GM20431 (cell line): ENCODE measurements around the gene DBT.
"Not testable (repeated sequence)": the region's sequence is repeated elsewhere in the genome, so short reads cannot be mapped to it uniquely, and the experiment has no call there.

Source experiments
- in situ Hi-C: fragments of 300-500 bp; cut with MseI, MboI; formaldehyde crosslinking; loops from one replicate; pipeline ENCODE4 v1.15.0; 2020; ENCODE audit warnings: low sequenced_read_pairs; ENCODE audit not compliant: unreplicated experiment

The DBT gene

DNA sequence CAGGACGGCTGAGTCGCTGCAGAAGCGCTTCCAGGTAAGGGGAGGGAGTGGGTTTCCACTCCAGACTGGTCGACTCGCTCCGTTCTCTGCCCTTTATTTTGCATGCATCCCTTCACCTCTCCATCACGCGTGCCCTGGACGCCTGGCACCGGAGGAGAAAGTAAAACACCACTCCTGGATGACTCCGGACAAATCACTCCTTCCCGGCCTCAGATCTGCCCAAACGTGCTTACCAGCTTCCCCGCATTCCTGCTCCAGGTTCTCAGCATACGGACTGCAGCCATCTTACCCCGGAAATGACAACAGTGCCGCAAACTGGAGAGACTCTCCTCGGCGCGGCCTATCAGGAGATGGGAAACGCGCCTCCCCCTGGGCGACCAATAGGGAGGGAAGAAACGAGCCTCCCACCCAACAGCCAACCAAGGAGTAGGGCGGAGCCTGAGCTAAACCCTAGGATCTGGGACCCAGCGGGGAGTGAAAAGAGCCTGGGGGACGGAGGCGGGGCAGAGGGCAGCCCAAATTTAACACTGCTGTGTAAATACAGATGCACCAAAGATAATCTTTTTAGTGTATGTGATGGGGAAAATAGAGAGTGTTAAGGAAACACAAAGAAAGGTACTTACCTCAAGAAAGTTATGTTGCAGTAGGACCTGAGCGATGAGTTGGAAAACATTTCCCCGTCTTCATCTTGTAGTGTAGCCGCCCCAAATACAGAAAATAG lies at the start of gene DBT:
Gene DBT (minus strand): TSS at position 298 of the 721 bp plus-strand sequence. CDS start 14 bp downstream, at position 284.
- in situ Hi-C loops: no loop called here

DNA sequence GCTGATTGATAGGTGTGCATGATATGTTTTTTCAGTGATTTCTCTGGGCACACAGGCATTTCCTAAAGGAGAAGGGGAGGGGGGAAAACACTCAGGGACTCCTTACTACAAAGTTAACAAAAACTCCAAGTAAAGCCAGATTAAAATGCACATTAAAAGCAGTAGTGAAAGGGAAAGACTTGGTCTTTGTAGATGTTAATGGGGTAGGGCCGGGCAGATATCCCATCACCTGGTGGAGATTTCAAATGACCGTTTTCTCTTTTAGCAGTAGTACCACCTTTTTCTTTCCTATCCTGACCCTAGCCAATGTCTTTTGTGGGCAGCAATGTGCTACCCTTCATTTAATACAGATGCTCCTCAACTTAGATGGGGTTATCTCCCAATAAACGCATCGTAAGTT lies 48.9 kb upstream of the DBT start:
- in situ Hi-C loops: no loop called here

DNA sequence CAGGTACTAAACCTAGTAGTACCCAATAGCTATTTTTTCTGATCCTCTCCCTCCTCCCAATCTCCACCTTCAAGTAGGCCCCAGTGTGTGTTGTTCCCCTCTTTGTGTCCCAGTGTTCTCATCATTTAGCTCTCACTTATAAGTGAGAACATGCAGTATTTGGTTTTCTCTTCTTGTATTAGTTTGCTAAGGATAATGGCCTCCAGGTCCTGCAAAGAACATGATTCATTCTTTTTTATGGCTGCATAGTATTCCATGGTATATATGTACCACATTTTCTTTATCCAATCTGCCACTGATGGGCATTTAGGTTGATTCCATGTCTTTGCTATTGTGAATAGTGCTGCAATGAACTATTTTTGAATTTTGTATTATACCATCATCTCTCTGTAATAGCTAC lies 47.4 kb upstream of the DBT start:
- in situ Hi-C loops: not testable (repeated sequence)

DNA sequence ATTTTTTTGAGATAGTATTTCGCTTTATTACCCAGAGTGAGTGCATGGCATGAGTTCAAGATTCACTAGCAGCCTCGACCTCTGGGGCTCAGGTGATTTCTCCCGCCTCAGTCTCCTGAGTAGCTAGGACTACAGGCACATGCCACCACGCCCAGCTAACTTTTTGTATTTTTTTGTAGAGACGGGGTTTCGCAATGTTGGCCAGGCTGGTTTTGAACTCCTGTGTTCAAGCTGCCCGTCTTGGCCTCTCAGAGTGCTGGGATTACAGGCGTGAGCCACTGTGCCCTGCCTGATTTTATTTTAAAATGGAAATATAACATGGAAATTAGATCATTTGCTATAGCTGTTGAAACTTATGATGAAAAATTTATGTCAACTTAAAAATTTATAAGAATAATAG lies 46.5 kb upstream of the DBT start:
- in situ Hi-C loops: no loop called here

DNA sequence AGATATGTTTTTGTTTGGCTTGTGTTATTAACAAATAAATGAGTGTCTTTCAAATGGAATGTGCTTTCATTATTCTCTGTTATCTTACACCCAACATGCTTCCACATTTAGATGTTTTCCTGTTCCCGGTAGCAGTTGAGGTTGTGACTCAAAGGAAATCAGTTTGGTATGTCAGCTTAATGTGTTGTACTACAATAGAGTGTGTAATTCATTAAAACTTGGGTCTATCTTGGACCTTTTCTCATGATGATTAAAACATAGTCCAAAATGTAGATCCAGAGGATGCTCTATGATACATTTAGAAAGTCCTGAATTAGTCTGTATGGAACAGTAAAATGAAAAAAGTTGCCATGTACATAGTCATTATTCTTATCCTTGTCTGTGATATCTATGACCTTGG lies 43.1 kb upstream of the DBT start:
- in situ Hi-C loops: no loop called here

DNA sequence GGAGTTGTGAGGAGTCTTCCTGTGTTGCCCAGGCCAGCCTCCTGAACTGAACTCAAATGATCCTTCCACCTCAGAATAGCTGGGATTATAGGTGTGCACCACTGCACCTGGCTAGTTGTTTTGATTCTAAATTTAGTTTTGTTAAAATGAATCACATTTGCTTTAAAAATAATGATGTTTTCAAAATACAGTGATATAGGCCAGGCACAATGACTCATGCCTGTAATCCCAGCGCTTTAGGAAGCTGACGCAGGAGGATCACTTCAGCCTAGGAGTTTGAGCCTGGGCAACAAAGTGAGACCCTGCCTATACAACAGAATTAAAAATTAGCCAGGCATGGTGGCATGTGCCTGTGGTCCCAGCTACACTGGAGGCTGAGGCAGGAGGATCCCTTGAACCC lies 40.7 kb upstream of the DBT start:
- in situ Hi-C loops: no loop called here

DNA sequence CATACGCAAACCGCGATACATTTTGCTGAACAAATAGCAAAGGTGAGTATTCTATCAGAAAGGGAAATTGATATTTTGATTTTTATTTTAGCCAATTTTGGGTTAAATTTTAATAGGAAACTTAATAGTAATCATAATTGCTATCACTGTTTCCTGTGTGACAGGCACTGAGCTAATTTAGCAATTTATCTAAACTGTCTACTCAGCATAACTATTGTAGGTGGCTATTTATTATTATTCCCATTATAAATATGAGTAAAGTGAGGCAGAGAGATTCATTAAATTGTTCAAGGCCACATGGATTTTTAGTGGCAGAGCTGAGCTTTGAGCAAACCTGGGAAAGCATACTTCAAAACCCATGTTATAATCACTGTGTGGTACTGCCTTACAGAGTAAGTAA lies 37.5 kb upstream of the DBT start:
- in situ Hi-C loops: no loop called here

DNA sequence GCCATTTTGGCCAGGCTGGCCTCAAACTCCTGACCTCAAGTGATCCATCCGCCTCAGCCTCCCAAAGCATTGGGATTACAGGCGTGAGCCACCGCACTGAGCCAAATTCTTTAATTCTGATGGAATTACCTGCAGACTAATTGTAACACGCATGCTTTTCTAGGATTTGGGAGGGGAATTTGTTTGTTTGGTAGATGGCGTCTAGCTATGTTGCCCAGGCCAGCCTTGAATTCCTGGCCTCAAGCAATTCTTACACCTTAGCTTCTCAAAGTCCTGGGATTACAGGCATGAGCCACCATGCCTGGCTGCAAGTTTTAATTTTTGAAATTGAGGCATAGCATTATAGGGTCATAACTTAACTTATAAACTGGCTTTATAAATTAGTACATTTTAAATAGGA lies 35.0 kb upstream of the DBT start:
- in situ Hi-C loops: no loop called here

DNA sequence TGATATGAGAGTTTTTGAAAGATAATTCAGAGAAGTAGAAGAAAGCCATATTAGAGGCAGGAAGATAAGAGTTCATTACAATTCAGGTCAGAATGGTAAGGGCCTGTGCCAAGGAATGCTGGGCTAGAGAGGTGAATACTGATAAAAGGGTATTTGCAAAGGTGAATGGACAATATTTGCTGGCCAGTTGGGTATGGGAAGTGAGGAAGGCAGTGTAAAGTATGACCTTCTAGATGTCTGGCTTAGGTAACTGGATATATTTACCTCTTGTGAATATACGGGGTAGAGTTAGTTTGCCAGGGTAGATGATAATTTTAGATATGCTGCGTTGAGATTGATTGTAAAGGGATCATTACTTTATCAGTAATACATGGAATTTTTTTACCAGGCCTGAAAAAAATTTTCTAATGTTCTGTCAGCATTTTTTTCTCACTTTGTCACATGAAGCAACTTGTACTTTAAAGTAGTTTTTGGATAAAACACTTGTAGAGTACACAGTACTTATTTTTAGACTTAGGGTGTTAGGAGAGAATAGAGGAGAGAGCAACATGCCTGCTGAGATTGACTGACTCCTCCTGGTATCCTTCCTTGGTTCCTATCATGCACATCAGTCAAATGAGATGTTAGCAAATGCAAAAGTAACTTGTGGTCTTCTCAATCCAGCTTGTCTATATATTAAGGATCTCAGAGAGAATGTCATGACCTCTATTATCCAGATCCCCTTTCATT lies 30.5 kb upstream of the DBT start:
- in situ Hi-C loops: no loop called here

DNA sequence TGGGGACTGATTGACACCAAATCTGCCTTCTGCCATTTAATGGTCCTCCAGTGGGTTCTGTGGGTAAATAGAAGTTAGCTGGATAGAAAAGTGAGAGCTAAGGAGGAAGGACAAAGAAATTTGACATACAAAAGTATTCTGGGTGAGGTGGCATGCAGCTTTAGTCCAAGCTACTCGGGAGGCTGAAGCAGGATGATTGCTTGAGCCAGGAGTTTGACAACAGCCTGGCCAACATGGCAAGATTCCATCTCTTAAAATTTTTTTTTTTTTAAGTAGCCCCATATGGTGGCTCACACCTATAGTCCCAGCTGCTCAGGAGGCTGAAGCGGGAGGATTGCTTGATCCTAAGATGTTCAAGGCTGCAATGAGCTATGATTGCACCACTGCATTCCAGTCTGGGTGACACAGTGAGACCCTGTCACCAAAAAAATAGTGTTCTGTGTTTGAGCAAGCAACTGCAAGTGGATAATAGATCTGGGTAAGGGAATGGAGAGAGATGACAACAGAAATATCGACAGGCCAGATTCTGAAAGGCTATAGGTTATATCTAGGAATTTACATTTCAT lies 29.8 kb upstream of the DBT start:
- in situ Hi-C loops: no loop called here

DNA sequence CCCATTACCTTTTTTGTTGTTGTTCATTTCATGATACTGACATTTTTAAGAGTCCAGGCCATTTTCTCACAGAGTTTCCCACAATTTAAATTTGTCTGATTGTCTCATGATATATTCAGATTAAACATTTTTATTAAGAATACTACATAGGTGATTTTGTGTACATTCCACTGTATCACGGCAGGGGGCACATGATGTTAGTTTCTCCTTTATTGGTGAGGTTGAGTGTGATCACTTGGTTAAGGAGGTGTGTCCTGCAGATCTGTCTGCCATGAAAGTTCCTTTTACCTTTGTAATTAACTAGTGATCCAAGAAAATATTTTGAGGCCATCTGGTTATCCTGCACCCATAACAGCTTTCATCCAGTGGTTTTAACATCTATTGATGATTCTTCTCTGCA lies 28.2 kb upstream of the DBT start:
- in situ Hi-C loops: no loop called here

DNA sequence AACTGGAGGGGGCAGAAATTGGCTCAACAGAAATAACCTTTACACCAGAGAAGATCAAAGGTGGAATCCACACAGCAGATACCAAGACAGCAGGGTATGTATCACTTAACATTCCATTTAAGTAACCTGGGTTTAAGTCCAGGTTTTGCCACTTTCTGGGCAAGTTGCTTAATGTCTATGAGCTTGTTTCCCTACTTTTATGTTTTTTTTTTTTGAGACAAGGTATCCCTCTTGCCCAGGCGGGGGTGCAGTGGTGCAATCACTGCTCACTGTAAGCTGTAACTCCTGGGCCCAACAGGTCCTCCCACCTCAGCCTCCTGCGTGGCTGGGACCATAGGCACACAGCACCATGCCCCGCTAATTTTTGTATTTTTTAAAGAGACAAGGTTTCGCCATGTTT lies 18.6 kb upstream of the DBT start:
- in situ Hi-C loops: no loop called here

DNA sequence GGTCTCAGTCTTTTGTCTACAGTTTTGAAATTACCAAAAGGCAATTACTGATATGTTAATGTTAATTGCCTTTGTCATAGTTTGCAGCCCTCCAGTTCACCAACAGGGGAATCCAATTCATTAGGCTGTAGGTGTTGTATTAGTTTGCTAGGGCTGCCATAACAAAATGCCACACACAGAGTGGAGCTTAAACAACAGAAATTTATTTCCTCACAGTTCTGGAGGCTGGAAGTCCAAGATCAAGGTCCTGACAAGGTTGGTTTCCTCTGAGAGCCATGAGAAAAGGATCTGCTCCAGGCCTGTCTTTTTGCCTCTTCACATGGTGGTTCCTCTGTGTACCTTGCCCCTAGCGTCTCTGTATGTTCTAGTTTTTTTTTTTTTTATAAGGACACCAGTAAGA lies 17.6 kb upstream of the DBT start:
- in situ Hi-C loops: no loop called here

DNA sequence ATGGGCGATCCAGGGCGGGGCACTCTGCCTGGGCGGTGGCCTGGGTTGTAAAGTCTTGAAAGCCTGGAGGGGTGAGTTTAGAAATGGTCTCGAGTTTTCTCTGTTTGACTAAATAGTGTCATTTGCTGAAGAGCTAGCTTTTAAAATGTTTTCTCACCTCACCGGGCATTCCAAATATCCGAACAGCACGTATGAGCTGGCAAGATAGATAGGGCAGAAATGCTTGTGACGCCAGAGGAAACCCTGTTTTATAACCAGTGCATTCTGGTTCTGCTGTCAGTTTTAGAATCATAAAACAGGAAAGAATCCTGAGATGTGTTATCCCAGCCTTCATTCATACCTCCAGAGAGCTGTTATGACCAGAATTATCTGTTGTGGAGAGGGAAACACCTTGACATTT lies 17.1 kb upstream of the DBT start:
- in situ Hi-C loops: no loop called here

DNA sequence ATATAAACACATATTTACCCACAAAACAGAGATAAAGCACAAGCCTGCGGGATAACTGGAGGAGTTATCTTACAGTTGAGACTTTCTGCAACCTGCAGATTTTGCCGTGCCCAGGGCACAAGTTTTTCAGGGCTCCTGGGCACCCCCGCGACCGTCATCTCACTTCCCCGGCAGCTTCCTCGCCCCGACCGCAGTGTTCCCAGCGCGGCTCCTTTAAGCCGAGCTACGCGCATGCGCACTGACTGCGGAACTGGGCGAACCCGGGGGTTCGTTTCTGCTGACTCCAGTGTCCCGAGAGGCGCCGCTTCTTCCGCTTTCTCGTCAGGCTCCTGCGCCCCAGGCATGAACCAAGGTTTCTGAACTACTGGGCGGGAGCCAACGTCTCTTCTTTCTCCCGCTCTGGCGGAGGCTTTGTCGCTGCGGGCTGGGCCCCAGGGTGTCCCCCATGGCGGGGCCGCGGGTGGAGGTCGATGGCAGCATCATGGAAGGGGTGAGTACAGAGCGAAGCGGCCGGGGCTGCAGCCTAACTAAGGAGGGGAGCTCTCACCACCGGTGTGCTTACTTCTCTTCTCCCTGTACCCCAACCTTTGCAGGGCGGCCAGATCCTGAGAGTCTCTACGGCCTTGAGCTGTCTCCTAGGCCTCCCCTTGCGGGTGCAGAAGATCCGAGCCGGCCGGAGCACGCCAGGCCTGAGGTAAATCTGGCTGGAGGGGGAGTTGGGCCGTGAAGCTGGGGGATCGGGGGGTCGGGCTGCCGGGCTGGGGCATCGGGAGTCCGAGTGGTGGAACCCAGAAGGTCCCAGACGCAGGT lies 16.5 kb upstream of the DBT start, which contains the start of gene RTCA:
Gene RTCA (plus strand): TSS at position 286 of the 810 bp plus-strand sequence. CDS start 160 bp downstream, at position 446.
- in situ Hi-C loops: no loop called here

DNA sequence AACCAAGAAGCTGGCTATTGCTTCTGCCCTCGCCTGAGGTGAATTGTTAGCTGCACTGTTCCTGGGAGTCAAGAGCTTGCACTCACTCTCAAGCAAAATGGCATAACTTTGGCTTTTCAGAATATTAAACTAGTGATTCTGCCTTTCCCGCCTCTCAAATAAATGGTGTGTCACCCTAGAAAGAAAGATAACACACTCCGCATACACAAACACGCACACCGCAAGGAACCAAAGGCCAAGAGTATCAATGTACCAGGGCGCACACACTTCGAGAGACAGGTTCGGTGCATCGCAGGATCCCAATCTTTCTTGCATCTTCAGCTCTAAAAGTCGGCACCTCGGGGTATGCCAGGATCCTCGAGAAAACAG lies 15.9 kb upstream of the DBT start:
- in situ Hi-C loops: no loop called here

DNA sequence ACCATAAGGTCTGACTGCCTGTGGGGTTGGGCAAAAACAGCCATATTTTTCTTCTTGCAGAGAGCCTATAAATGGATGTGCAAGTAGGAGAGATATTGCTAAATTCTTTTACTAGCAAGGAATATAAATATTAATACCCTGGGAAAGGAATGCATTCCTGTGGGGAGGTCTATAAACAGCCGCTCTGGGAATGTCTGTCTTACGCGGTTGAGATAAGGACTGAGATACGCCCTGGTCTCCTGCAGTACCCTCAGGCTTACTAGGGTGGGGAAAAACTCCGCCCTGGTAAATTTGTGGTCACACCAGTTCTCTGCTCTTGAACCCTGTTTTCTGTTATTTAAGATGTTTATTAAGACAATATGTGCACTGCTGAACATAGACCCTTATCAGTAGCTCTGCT lies 14.4 kb upstream of the DBT start:
- in situ Hi-C loops: not testable (repeated sequence)

DNA sequence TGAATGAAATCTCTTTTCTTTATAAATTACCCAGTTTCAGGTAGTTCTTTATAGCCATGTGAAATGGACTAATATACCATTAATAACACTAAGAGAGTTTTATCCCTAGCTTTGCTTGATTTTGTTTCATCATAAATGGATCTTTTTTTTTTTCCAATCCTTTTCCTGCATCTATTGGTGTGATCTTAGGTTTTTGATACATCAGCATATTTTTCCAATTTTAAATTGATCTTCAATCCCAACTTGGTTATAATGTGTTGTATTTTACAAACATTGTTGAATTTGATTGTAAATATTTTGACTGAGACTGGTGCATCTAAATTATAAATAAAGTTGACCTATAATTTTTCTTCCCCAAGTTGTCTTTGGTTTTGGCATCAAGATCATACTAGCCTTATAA lies 12.1 kb upstream of the DBT start:
- in situ Hi-C loops: no loop called here

DNA sequence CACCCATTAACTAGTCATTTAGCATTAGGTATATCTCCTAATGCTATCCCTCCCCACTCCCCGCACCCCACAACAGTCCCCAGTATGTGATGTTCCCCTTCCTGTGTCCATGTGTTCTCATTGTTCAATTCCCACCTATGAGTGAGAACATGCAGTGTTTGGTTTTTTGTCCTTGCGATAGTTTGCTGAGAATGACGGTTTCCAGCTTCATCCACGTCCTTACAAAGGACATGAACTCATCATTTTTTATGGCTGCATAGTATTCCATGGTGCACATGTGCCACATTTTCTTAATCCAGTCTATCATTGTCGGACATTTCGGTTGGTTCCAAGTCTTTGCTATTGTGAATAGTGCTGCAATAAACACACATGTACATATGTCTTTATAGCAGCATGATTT lies 8.8 kb upstream of the DBT start:
- in situ Hi-C loops: not testable (repeated sequence)

DNA sequence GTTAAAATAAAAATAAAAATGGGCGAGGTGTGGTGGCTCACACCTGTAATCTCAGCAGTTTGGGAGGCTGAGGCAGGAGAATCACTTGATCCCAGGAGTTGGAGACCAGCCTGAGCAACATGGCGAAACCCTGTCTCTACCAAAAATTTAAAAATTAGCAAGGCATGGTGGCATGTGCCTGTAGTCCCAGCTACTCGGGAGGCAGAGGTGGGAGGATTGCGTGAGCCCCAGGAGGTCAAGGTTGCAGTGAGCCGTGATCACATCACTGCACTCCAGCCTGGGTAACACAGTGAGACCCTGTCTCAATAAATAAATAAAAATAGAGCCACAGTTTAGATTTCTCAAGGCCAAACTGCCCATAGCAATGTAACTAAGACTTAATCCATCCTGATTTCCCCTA lies 6.6 kb upstream of the DBT start:
- in situ Hi-C loops: not testable (repeated sequence)

DNA sequence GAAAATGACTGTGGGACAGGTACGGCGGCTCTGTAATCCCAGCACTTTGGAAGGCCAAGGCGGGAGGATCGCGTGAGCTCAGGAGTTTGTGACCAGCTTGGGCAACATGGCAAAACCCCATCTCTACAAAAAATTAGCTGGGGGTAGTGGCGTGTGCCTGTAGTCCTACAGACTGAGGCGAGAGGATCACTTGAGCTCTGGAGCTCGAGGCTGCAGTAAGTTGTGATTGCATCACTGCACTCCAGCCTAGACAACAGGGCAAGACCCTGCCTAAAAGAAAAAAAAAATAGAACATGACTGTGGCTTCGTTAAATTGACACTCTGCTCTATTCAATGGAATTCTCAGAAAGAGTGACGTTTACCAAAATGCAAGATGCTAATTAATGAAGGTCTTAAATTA lies 3.9 kb upstream of the DBT start:
- in situ Hi-C loops: no loop called here
